ENCODE measurements around the gene RACK1. TPM values are rescaled to one million over a fixed set of nuclear protein-coding genes. Genes with fewer than 3 reads are reported as not detected.

RACK1 gene
- total and polyA plus RNA-seq, 10 donors, result 1,202 to 3,598 (median 2,333) TPM

GRCh38 chr5:181192337-181193046 lies 51.2 kb downstream of the RACK1 start:
- Histone ChIP-seq H3K36me3 (no peaks in the 10 kb centered on the region), H3K9me3 (no peaks in the 10 kb centered on the region), H3K4me1 (peaks cover 3 to 54% (median 31%) of the 10 kb centered on the region in 6 donors), H3K27ac (peak overlapping the region; percentile 74 to 96 (median 94)), H3K4me3 (peak overlapping the region; percentile 66 to 95 (median 88)), H3K27me3 (replicated peaks in 1 of 7) (no peaks in the 10 kb centered on the region)
- 50 to 57% (median 56%) methylated on average over 11 to 12 of the region's 12 CpGs for WGBS, 5 donors
- DNase-seq, result no peak
- intact Hi-C loops (cut with DNase I; ENCODE audit: low total_unique reads), result loop anchor here (5.0 kb wide), 1 partner anchor 50 kb away; the partner anchor contains the start of gene RACK1
- TF ChIP-seq POLR2AphosphoS5 (IDR thresholded peaks at IDR 0.05) (no peak), CTCF (IDR thresholded peaks at IDR 0.05 in 8 of 11, conservative IDR thresholded peaks at IDR 0.05 in 3 of 11) (no peak), POLR2A (IDR thresholded peaks at IDR 0.05) (no peak)

- intact Hi-C loops (cut with DNase I; ENCODE audit: low total_unique reads), result loop anchor here (5.0 kb wide), 1 partner anchor 51 kb away; the partner anchor contains the start of gene RACK1
- H3K27me3 ChIP-seq (replicated peaks in 1 of 7), result no peaks in the 10 kb centered on the region
Observed at GRCh38 chr5:181191526-181192336, 52.0 kb downstream of the RACK1 start.

DNA sequence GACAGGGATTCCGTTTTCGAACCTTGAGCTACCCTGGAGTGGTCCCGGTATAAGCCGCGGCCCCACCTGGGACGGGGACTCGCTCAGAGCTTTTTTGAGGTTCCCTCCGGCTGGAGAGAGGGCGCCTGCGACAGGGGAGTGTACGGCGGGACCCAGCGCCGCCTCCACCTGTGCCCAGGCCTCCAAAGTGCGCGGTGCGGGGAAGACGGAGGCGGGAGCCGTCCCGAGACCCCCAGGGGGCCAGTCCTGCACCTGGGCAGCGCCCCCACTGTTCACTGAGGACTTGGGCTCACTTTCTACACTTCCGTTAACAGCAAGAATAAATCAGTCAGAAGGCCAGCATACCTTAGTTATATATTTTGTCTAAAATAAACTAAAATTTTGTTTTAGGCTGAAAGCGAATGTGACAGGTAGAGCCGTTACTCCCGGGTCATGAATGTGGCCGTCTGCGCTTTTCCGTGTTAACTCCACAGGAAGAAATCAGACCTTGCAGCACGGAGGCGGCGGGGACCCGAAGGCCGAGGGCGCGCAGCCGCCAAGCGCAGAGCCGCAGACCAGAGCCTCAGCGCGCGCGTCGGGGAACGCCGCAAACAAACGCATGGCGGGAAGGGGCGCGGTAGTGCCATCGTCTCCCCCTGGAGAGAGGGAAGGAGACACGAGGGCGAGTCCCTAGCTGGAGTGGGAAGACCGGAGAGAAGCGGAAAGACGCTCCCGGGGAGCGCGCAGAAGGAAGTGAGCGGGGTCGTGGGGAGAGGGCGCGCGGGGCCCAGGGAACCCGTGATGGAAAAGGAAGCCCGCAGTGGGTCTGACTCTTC lies 52.8 kb downstream of the RACK1 start:
- intact Hi-C loops (cut with DNase I; ENCODE audit: low total_unique reads), result loop anchor here (5.0 kb wide), 1 partner anchor 51 kb away; the partner anchor contains the start of gene RACK1
- peak; percentile 91 for DNase-seq

More at GRCh38 chr5:181191526-181192336, 52.0 kb downstream of the RACK1 start:
- peak; percentile 98 for DNase-seq
- TF ChIP-seq POLR2AphosphoS5 (IDR thresholded peaks at IDR 0.05) (peak; percentile 91 to 95 (median 95)), CTCF (IDR thresholded peaks at IDR 0.05 in 8 of 11, conservative IDR thresholded peaks at IDR 0.05 in 3 of 11) (peak in 2 of 11 experiments; percentile 11 to 35), POLR2A (IDR thresholded peaks at IDR 0.05) (peak in 2 of 3 donors; percentile 42 to 64)
- H3K9me3 ChIP-seq, result no peaks in the 10 kb centered on the region
- H3K36me3 ChIP-seq, result no peaks in the 10 kb centered on the region
- H3K4me3 ChIP-seq, result peak overlapping the region; percentile 66 to 95 (median 88)
- WGBS, 5 donors, result 0 to 1% (median 1%) methylated on average over 32 to 64 of the region's 64 CpGs
- peaks cover 3 to 60% (median 34%) of the 10 kb centered on the region in 6 donors for H3K4me1 ChIP-seq
- H3K27ac ChIP-seq, result peak overlapping the region; percentile 74 to 96 (median 94)

More for the DNA sequence above, 52.8 kb downstream of the RACK1 start:
- TF ChIP-seq POLR2A (IDR thresholded peaks at IDR 0.05), result peak in 1 of 3 donors; percentile 25
- peak in 1 of 3 donors; percentile 19 for TF ChIP-seq POLR2AphosphoS5 (IDR thresholded peaks at IDR 0.05)
- peak in 5 of 11 experiments; percentile 12 to 41 (median 16) for TF ChIP-seq CTCF (IDR thresholded peaks at IDR 0.05 in 8 of 11, conservative IDR thresholded peaks at IDR 0.05 in 3 of 11)
- Histone ChIP-seq H3K36me3 (no peaks in the 10 kb centered on the region), H3K4me1 (peaks cover 3 to 60% (median 34%) of the 10 kb centered on the region in 6 donors), H3K4me3 (peak overlapping the region; percentile 66 to 95 (median 88)), H3K9me3 (no peaks in the 10 kb centered on the region), H3K27me3 (replicated peaks in 1 of 7) (no peaks in the 10 kb centered on the region), H3K27ac (peak overlapping the region; percentile 74 to 96 (median 94))
- WGBS, 5 donors, result 0 to 1% (median 0%) methylated on average over 53 to 66 of the region's 66 CpGs

Measured in spleen (tissue), 11 donors.